GM21529 (cell line): ENCODE data around the gene MYL10.
"Not testable (repeated sequence)": the region's sequence is repeated elsewhere in the genome, so short reads cannot be mapped to it uniquely, and the experiment has no call there.

ENCODE experiments used
- ATAC-seq: cut with Tn5 transposase; IDR thresholded peaks from one replicate; pipeline ENCODE4 v1.9.1; 2021; ENCODE audit not compliant: unreplicated experiment

The MYL10 gene

DNA sequence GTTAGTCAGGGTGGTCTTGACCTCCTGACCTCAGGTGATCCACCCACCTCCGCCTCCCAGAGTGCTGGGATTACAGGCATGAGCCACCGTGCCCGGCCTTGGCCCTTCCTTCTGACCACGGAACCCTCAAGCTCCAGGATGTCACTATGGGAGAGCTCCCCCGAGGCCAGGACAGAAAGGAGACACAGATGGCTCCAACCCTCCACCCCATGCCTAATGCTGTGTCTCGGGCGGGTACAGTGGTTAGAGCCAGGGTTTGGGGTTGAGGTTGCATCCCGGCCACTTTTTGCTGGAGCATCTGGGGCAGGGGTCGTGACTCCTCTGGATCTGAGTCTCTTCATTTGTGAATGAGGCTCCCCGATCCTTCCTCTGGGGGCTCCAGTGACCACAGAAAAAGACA is 8.1 kb downstream of the MYL10 start:
- ATAC-seq = no peak

DNA sequence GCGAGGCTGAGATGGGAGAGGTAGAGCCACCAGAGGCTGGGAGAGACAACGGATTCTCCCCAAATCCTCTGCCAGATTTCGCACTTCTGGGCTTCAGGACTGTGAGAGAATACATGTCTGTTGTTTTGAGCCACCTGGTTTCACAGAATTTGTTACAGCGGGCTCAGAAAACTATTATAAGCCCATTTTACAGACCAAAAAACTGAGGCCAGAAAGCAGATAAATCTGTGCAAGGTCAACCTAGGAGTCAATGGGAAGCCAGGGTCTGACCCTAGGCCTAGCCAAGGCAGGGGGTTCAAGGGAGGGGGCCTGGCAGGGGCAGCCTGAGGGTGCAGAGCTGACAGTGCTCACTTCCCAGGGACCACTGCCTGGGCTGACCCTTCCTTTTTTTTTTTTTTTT is 8.7 kb downstream of the MYL10 start:
- no peak for ATAC-seq

DNA sequence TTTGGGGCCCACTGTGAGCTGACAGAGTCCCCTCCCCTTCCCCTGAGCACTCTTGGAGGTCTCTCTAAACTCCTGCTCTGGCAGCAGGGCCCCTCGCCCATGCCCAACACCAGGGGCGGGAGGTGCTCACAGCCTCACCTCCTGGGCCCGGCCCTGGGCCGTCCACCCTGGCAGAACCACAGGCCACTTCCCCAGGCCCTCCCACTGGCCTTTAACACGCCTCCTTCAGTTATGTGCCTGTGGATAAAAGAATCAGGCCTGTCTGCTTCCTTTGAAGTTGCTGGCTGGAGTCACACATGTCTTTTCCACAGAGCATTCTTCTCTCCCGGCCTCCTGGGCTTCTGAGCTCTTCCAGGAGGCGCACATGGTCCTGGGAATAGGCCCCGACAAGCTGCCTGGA is 10.2 kb downstream of the MYL10 start:
- no peak for ATAC-seq

DNA sequence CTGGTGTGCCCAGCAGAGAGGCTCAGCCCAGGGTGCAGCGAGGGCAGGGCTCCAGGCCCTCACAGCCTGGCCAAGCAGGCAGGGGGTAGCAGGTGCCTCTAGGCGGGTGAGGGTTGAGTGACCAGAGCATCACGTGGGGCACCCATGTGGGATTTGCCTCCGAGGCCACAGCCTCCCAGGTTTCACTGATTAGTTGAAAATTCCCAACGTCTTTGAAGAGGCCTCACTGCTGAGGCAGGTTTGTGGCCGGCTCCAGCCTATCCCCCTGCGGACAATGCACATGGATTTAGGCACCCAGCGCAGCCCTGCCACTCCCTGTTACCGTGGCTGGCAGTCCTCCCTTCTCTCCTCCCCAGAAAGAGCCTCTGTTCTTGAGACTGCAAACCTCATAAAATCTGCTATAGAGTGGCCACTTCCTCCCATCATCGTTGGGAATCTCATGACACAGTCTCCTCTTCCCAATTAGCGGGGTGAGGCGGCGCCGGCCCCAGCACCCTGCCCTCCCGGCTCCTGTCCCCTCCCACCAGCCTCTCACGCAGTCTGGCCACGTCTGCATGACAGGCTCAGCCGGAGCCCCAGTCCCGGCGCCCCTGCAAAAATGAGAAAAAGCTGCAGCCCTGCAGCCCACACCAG is 10.8 kb downstream of the MYL10 start:
- ATAC-seq = no peak

DNA sequence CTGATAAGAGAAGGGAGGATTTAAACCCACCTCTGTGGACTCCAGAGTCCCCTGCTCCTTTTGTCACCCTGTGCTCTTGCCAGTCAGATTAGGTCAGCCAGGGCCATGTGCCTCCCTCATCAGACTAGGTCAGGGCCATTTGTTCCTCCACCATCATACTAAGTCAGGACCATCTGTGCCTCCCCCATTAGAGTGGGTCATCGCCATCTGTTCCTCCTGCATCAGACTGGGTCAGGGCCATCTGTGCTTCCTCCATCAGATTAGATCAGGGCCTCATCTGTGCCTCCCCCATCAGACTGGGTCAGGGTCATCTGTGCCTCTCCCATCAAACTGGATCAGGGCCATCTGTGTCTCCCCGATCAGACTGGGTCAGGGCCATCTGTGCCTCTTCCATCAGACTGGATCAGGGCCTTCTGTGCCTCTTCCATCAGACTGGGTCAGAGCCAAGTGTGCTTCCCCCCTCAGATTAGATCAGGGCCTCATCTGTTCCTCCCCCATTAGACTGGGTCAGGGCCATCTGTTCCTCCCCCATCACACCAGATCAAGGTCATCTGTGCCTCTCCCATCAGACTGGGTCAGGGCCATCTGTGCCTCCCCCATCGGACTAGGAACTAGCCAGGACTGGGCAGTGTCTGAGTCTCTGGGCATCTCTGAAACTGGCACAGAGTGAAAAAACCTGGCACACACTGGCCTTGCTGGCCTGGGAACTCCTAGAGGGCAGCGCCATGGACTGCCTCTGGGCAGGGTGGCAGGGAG is 11.5 kb downstream of the MYL10 start:
- no peak for ATAC-seq

DNA sequence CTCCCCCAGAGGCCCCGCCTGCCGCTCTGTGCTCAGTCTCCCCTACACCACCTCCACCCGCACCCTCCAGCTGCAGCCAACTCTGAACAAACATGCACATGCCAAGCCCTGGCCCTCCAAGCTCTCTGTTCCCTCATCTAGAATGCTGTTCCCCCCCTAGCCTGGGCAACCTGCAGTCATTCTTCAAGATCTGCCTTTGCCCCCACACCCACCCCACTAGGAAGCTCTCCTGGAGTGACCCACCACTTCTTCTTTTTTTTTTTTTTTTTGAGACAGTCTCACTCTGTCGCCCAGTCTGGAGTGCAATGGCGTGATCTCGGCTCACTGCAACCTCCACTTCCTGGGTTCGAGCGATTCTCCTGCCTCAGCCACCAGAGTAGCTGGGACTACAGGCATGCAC is 13.7 kb downstream of the MYL10 start:
- no peak for ATAC-seq

DNA sequence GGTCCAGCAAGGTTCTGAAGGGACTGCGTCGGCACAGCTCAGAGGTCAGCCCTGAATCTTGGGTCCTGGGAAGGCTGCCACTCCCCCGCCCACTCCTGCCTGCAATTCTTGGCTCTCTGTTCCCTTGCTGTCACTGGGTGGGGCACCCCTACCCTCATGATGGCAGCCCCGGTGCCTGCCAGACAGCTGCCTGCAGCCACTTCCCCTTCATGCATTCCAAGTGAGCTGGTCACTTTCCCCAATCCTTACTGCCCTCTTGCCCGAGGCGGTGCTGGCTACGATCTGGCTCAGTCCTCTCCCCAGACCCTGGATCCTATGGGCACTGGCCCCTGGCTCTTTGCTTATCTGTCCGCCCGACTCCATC is 14.2 kb downstream of the MYL10 start:
- no peak for ATAC-seq

DNA sequence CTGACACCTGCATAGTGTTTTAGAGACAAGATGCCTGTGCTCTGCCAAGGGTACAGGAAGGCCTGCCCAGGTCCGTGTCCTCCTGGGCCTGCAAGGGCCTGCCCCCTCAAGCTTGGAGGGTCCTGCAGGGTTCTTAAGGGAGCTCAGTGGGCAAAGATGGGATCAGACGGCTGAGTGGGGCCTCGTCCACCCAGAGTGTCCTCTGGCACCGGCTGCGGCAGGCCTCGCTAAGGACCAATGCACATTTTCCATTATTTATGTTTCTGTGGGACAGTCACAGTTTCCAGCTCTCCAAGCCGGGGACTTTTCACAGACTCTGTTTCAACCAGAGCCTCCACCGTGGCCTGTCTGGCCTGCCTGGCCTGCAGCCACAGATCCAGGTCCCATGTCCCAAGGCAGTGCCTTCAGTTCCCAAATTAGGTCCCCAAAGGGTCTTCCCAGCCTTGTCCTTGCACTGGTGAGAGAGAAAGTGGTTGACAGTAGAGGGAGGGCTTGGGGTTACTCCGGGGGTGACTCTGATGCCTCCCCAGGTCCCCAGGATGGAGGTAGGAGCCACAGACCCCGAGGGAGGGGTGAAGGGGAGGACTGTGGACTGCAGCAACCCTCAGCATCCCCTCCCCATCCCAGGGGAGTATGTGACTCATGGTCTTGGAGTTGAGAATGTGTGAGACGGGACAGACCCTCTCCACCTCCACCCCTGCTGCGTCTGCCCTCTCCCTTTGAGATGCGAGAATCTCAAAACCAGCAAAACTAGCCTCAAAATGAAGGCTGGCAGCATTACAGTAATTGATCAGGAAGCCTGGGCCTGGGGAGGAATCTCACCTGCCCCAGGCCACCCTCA is 14.8 kb downstream of the MYL10 start:
- no peak for ATAC-seq

DNA sequence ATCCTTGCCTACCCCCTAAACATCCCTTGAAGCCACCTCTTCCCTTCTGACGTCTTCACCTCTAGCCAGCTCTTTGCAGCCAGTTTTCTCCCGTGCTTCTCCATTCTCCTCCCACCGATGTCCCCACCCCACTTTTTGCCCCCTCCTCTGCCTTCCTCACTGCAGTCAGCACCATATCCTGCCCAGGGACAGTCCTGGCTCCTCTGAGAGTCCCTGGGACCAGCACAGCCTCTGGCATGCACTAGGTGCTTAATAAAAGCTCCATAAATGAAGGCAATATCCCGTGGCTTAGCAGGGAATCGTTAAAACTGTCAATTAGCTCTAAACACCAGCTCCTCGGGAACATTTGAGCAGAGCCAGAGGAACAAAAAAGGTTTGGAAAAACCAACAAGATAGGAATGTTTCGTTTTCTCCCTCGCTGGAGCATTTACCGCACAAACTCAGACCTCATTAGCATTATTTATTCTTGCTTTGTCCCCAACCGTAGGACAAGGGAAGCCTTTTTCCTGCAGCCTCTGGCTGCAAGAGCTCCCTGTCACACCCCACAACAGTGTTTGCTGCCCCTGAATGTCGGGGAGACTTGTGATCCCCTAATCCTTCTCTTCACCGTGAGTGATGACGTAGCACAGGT is 16.1 kb downstream of the MYL10 start:
- ATAC-seq = no peak

DNA sequence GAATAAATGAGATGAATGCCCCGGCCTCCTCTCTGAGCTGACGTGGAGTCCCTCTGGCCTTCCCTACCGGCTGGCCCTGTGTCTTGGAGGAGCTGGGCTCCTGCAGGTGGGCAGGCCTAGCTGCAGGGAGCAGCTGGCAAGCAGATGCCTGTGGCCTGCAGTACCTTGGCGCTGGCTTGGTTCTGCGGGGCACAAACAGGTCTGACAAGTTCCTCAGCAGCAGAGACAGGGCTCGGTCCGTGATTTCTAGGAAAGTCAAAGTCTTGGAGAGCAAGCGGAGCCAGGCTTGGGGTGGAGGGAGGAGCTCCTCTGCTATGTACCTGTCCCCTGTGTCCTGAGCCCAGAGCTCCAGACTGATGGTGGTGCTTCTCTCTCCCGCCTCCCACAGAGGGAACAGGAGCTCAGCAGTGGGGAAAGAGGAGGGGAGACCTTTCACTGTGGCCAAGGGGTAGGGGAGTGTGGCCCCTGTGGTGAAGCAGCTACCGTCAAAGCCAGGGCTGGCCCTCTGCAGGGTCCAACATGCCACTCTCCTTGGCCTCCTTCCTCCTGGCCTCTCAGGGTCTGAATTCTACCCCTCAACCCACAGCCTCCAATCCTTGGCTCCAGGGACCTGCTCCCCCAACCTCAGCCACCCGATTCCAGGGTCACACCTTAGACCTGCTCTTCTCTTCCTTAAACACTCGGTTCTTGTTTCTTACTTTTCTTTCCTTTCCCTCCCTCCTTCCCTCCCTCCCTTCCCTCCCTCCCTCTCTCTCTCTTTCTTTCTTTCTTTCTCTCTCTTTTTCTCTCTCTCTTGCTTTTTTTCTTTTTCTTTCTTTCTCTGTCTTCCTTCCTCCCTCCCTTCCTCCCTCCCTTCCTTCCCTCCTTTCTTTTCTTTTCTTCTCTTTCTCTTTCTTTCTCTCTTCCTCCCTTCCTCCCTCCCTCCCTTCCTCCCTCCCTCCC is 20.1 kb downstream of the MYL10 start:
- no peak for ATAC-seq

DNA sequence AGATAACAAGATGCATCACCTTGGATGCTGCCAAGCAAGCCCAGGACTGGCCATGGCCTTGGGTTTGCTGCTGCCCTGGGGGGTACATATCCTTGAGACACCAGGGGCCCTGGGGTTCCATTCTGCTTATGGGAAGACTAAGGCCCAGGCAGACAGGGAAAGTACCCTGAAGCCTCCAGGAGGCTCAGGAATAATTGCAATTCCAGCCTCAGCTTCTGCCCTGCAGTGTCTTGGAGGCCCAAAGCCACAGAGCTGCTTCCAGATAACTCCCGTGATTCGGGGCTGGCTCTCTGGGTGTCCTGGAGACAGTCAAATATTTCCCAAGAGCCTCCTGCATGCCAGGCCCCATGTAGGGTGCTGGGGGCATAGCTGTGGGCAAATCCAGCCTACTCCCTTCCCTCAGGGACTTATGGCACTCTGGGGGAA is 22.6 kb downstream of the MYL10 start:
- no peak for ATAC-seq

DNA sequence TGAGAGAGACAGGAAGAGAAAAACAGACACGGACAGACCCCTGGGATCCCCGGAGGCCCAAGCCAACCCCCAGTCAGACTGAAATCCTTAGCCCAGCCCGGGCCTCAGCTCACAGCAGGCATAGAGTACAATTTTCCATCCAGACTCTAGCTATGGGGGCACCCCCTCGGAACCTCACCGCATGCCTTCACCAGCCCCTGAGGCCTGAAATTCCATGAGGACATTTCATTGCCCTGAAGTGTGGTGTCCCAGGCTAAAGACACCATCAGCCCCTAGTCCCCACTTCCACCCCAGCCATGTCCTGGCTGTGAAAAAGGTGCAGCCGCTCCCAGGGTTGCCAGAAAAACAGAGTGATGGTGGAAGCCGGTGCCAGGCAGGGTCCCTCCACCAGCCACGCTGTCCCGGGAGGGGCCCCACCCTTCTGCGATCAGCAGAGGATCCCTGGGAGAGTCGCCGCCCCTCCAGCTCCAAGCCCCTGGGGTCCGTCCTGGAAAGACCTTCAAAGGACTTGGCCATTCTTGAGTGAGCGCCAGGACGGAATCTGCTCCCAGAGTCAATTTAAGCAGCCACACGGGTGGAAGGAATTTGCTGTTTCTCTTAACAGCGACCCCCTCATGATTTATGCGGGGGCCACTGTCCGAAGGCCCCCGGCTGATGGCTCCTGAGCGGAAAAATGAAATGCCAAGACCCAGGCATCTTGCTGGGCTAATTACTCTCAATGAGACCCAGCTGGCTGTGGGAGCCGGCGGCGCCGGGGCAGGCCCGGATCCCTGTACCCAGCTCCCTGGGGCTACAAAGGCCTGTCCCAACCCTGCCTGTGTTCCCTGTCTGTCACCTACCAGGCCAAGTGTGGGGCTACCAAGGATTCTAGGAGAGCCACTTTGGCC is 23.2 kb downstream of the MYL10 start:
- no peak for ATAC-seq

DNA sequence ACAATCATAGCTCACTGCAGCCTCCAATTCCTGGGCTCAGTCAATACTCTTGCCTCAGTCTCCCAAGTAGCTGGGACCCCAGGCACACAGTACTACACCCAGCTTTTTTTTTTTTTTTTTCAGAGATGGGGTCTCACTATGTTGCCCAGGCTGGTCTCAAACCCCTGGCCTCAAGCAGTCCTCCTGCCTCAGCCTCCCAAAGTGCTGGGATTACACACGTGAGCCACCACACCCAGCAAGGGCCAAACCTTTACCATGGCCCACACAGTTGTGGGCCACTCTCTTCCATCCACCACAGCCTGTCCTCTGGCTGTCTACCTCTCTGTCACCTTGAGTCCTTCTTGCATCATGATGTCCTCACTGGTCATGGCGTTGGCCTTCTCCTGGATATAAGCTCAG is 24.2 kb downstream of the MYL10 start:
- not testable (repeated sequence) for ATAC-seq

DNA sequence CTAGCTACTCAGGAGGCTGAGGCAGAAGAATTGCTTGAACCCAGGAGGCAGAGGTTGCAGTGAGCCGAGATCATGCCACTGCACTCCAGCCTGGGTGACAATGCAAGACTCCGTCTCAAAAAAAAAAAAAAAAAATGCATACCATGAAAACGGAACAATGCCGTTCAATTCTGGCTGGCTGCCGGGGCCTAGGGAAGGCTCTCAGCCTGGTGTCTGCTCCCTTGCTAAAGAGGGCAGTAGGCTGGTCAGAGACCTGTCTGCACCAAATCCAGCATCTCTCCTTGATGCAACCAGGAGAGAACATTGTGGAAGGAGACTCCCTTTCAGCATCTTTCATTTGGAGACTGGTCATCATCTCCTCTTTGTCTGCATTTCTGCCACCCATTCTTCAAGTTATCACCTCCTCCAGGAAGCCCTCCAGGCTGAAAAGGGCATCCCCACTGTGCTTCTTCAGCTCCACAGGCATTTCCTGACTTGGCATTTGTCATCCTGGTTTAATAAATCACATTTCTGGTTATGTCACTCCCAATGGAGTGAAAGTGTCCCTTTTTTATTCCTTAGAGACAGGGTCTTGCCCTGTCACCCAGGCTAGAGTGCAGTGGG is 24.7 kb downstream of the MYL10 start:
- no peak for ATAC-seq

DNA sequence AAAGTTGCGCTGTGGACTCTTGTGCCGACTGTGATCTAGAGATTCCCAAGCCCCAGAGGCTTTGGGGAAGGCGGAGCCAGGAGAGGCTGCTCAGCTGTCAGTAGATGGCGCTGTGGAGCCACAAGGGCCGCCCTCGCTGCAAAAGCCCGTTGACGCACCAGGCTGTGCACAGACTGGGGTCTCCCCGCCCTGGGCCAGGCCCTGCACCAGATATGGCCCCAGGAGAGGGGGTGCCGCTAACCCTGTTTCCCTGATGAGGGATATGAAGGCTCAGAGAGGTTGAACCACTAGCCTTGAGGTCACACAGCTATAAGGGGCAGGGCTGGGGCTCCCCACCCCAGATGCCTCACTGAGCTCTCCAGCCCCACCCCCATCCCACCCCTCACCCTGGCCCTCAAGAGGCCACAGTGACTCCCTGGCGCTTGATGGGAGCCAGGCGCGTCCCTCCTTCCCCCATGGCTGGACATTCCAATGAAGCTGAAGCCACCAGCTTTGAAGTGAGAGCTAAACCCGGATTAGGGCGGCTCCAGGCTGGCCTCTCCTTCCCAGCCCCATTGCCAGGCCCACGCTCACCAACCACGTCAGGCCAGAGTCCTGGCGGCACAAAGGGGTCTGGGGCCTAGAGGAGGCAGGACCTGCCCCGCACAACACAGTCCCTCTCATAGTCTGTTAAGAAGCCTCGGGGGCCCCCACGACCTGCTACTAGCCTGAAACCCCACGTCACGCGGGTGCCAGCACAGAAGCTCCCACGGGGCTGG is 26.4 kb downstream of the MYL10 start:
- peak; percentile 73 for ATAC-seq

DNA sequence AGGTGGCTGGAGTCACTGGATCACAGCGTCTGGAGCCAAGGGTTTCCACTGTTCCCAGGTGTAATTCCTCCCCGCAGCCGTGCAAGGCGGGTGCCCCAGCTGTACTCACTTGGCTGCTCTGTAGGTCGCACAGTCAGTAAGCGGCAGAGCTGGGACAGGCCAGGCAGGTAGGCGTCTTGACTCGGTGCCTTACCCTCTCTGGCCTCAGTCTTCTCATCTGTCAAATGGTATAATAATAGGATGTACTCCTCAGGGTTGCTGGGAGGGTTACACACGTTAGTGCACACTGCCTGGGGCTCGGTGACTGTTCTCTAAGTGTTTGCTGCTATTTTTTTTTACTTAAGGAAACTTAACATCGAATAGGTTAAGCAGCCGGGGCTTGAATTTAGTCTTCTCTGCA is 27.0 kb downstream of the MYL10 start:
- ATAC-seq = no peak

DNA sequence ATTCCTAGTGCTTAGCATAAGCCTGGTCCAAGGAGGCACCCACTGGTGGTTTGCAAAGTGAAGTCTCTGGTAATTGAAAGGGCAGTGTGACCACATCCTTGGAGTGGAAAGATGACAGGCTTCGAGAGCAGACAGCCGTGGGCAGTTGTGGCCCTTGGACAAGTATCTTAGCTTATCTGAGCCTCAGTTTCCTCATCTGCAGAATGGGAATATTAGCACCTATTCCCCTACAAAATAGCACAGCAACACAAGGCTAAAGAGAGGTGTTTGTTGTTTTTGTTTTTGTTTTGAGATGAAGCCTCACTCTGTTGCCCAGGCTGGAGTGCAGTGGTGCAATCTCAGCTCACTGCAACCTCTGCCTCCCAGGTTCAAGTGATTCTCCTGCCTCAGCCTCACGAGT is 29.3 kb downstream of the MYL10 start:
- ATAC-seq = no peak

DNA sequence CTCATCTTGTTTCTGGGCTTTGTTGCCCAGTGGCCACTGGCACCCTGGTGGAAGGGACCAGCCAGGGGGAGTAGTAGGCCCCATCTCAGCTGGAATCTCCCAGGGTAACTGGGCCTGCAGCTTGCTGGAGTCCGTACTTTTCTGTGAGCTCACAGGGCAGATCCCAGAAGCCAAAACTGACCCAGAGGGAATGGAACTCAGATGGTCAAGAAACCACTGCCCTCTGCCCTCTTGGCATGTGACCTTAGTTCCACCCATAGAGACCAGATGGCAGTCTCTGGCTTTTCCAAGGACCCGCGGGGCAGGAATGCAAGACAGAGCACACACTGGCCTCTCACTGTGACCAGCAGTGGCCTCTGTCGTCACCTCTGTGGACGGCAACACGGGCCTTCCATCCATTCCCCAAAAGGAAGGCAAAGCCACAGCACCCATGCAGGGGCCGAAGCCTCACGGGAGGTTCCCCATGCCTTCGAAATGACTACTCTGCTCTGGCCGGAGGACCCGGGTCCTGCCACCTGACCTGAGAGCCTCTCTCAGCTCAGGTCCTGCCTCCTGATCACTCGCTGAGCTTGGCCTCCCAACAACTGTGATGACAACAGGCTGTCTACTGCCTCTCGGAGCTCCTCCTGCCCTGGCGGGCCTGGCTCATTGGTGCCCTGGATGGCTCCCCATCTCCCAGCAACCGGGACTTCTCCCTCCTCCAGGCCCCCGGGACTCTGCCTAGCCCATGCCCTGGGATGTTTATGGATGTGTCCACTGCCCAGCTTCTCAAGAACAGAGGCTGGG is 29.9 kb downstream of the MYL10 start:
- no peak for ATAC-seq
